Sigmoid colon (tissue), 4 donors: ENCODE results near the gene GYS2.

Experiments used
- EP300 ChIP-seq, 4 donors: sonication (generic); formaldehyde crosslinking; IDR thresholded peaks; one replicate each; pipeline ENCODE4 v1.6.1; 2017; ENCODE audit warnings: antibody characterized with exemption in 4 of 4
- POLR2A ChIP-seq, 2 donors: fragments of 450-650 bp; IDR thresholded peaks; one replicate each; pipeline ENCODE4 v1.6.1; 2016; ENCODE audit warnings: antibody characterized with exemption in 2 of 2, mild to moderate bottlenecking in 2 of 2, moderate library complexity in 2 of 2
- POLR2AphosphoS5 ChIP-seq, 4 donors: sonication (generic); formaldehyde crosslinking; IDR thresholded peaks; one replicate each; pipeline ENCODE4 v1.6.1; 2017; ENCODE audit warnings: antibody characterized with exemption in 4 of 4
- TF ChIP-seq, protein P1 (sequence below), 4 experiments: fragments of 450-650 bp in 3 of 4; fragments of 200-600 bp in 1 of 4; IDR thresholded peaks; one replicate each; pipeline ENCODE4 v1.5.1; 2016 to 2019; ENCODE audit warnings: antibody characterized with exemption in 4 of 4, mild to moderate bottlenecking in 3 of 4, moderate library complexity in 2 of 4

DNA sequence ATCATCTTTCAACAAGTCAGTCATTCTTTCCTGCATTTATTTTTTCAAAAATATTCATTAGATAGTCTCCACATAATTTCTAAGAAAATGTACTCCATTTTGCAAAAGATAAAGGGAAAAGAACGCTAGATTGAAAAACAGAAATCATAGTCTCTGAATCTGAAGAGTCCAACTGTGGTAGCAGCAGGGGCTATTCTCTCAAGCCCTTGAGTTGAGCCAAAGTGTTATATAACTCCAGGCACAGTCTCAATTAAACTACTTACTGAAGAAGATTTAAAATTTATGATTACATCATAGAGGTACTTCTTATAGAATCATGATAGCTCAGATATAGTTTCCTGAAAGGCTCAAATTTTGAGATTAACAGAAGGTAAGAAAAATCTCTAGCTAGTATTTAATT, 47.2 kb upstream of the GYS2 start:
- TF ChIP-seq, protein P1, sequence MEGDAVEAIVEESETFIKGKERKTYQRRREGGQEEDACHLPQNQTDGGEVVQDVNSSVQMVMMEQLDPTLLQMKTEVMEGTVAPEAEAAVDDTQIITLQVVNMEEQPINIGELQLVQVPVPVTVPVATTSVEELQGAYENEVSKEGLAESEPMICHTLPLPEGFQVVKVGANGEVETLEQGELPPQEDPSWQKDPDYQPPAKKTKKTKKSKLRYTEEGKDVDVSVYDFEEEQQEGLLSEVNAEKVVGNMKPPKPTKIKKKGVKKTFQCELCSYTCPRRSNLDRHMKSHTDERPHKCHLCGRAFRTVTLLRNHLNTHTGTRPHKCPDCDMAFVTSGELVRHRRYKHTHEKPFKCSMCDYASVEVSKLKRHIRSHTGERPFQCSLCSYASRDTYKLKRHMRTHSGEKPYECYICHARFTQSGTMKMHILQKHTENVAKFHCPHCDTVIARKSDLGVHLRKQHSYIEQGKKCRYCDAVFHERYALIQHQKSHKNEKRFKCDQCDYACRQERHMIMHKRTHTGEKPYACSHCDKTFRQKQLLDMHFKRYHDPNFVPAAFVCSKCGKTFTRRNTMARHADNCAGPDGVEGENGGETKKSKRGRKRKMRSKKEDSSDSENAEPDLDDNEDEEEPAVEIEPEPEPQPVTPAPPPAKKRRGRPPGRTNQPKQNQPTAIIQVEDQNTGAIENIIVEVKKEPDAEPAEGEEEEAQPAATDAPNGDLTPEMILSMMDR (IDR thresholded peaks at IDR 0.05), result no peak
- TF ChIP-seq POLR2A (IDR thresholded peaks at IDR 0.05), result no peak
- no peak for TF ChIP-seq POLR2AphosphoS5 (IDR thresholded peaks at IDR 0.05)
- no peak for TF ChIP-seq EP300 (IDR thresholded peaks at IDR 0.05)
